ENCODE data around the gene MYOM3.

Gene MYOM3

DNA sequence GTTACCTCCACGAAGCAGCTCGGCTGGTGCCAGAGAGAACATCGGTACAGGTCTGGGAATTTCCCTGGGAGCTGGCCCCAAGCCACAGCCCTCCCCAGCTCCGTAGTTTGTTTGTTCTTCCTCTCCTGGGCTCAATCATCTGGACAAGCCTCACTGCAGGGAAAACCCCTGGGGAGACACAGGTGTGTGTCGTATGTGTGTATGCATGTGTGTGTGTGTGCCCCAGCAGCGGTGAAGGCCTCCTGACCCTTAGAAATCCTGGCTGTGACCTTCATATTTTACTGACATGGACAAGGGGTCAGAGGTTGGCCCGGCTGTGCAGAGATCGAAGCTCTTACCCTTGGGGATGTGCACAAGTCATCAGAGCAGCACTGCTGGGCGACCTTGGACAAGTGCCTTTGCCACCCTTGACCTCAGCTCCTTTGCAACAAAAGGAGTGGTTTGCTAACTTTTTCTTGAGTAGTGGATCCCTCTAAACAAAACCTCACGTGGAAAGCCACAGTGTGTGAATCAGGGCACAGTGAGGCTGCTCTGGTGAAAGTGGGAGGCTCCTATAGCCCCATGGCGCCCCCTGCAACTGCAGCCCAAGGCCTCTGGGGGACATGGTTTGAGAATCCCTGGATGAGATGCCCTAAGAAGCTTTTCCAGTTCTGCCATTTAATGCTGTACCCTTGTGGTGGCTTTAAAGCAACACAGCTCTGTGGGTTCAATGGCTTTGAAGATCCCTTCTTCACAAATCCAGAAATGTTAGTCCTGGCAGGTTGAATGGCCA, 43.3 kb upstream of the MYOM3 start:
- peaks cover 9% of the 10 kb centered on the region for H3K27me3 ChIP-seq
- no peaks in the 10 kb centered on the region for H3K36me3 ChIP-seq
- H3K9me3 ChIP-seq, result no peaks in the 10 kb centered on the region
- H3K4me1 ChIP-seq, result no peaks in the 10 kb centered on the region
- DNase-seq, result no peak
- TF ChIP-seq CTCF (IDR thresholded peaks at IDR 0.05; ENCODE audit: low read depth, low read length), result no peak
- H3K4me3 ChIP-seq (ENCODE audit: low read depth, low read length), result no peak overlapping the region

DNA sequence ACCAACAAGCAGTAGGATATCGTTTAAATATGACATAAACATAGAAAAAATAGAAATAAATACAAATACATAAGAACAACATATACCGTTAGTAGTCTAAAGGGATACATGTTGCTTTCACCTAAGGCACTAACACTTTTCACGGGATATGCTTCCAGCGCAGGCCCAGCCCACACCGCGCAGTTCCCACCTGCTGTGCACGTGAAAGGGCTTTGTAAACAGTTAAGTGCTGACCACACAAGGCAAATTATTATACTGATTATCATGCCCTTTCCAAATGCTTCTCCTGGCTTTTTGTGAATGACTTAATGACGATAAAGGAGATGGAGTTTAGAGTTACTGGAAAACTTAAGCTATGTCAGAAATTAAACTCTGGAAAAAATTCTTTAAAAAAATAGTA, 42.3 kb upstream of the MYOM3 start:
- no peak for DNase-seq
- H3K4me3 ChIP-seq (ENCODE audit: low read depth, low read length), result no peak overlapping the region
- H3K36me3 ChIP-seq, result no peaks in the 10 kb centered on the region
- peaks cover 13% of the 10 kb centered on the region for H3K27me3 ChIP-seq
- H3K4me1 ChIP-seq, result no peaks in the 10 kb centered on the region
- no peaks in the 10 kb centered on the region for H3K9me3 ChIP-seq
- no peak for TF ChIP-seq CTCF (IDR thresholded peaks at IDR 0.05; ENCODE audit: low read depth, low read length)

- Histone ChIP-seq H3K27me3 (peaks cover 13% of the 10 kb centered on the region), H3K9me3 (no peaks in the 10 kb centered on the region)
These were observed 40.9 kb upstream of the MYOM3 start for GRCh38 chr1:24152631-24153494.

GRCh38 chr1:24151175-24151533, 39.2 kb upstream of the MYOM3 start:
- Histone ChIP-seq H3K36me3 (no peaks in the 10 kb centered on the region), H3K4me1 (no peaks in the 10 kb centered on the region), H3K9me3 (no peaks in the 10 kb centered on the region), H3K27me3 (peaks cover 13% of the 10 kb centered on the region), H3K4me3 (ENCODE audit: low read depth, low read length) (no peak overlapping the region)
- no peak for TF ChIP-seq CTCF (IDR thresholded peaks at IDR 0.05; ENCODE audit: low read depth, low read length)
- no peak for DNase-seq

More at GRCh38 chr1:24152631-24153494, 40.9 kb upstream of the MYOM3 start:
- no peak overlapping the region for H3K4me3 ChIP-seq (ENCODE audit: low read depth, low read length)
- no peak for DNase-seq
- no peak for TF ChIP-seq CTCF (IDR thresholded peaks at IDR 0.05; ENCODE audit: low read depth, low read length)
- no peaks in the 10 kb centered on the region for H3K4me1 ChIP-seq
- no peaks in the 10 kb centered on the region for H3K36me3 ChIP-seq

DNA sequence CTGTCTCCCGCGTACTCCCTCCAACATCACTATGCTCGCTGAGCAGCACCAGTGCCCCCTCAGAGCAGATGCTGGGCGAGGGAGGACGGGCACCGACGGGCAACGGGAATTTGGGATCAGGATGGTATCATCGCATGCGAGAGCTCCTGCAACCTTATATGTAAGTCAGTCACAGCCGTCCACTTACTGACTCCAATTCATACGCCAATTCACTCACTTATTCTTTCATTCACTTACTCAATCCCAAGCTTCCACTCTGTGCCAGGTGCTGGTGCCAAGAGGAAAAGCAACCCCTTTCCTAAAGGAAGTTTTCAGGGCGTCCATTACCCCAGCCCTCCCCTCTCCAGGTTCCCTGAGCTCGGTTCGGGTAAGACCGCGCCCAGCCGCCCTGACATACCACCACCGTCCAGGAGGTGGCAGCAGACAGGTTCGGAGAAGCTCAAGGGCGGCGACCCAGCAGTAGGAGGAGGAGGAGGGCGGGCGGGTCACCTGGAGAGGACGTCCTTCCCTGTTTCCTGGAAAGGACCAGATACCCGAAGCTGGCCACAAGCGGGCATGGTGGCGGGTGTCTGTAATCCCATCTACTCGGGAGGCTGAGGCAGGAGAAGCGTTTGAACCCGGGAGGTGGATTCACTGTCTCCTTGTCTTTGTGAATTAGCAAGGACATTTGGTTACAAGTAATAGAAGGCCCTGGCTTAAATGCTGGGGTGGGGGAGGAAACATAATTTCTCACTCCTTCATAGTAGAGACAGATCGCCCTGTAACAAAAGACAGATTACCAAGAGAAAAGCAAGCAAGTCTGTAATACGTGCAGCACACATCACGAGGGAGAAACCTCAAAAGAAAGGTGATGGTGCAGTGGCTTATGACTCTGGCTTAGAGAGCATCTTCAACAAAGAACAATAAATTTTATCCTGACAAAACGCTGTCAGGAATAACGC, 38.6 kb upstream of the MYOM3 start:
- Histone ChIP-seq H3K4me1 (no peaks in the 10 kb centered on the region), H3K9me3 (no peaks in the 10 kb centered on the region), H3K36me3 (no peaks in the 10 kb centered on the region), H3K27me3 (peaks cover 13% of the 10 kb centered on the region), H3K4me3 (ENCODE audit: low read depth, low read length) (no peak overlapping the region)
- TF ChIP-seq CTCF (IDR thresholded peaks at IDR 0.05; ENCODE audit: low read depth, low read length), result peak; percentile 57
- DNase-seq, result peak; percentile 77
